H1 (cell line): Measurements from ENCODE around the gene NTRK2. TPM values are rescaled to one million over a fixed set of nuclear protein-coding genes. Genes with fewer than 3 reads are reported as not detected.

Source experiments
- CHD1 ChIP-seq: IDR thresholded peaks from 2 replicates; pipeline ENCODE4 v1.6.1; 2012; ENCODE audit warnings: low read depth, low read length, improper control_type of control experiment
- FOSL1 ChIP-seq: IDR thresholded peaks from 2 replicates; pipeline ENCODE4 v1.6.1; 2011; ENCODE audit warnings: mild to moderate bottlenecking, low read depth, low read length, moderate library complexity; ENCODE audit not compliant: insufficient read depth
- polyA plus RNA-seq, 7 experiments: library from polyadenylated mRNA; depleted of rRNA in 3 of 7; stranded (reverse) in 5 of 7; unstranded in 2 of 7; fragments of >200 nt in 5 of 7; fragments of 200-250 nt in 2 of 7; gene quantifications; 1 replicate in 5 of 7; 2 replicates in 1 of 7; 4 replicates in 1 of 7; pipeline versions ENCODE4 v1.2.1 to v1.2.3, GENCODE V29; 2011 to 2013; ENCODE audit warnings: missing spikeins in 2 of 7, mixed read lengths in 2 of 7
- total RNA-seq: library from RNA; stranded (reverse); fragmentation: NEBNext Ultra II Directional; extraction: Animal tissue kit (Norgen Biotek cat#: 25700); gene quantifications from 2 replicates; pipeline ENCODE4 v1.2.1, GENCODE V29; 2021

Gene NTRK2
- total and polyA plus RNA-seq, 2 of the 8 experiments (the other 6 are each of a cell fraction or from before 2014, with no cell fraction given) = 0.03 to 0.04 TPM

GRCh38 chr9:84993105-84993504 is 323.6 kb downstream of the NTRK2 start (continued):
- no peak for TF ChIP-seq FOSL1
- TF ChIP-seq CHD1 = no peak
